ENCODE measurements around the gene RBM38.

RBM38 gene

DNA sequence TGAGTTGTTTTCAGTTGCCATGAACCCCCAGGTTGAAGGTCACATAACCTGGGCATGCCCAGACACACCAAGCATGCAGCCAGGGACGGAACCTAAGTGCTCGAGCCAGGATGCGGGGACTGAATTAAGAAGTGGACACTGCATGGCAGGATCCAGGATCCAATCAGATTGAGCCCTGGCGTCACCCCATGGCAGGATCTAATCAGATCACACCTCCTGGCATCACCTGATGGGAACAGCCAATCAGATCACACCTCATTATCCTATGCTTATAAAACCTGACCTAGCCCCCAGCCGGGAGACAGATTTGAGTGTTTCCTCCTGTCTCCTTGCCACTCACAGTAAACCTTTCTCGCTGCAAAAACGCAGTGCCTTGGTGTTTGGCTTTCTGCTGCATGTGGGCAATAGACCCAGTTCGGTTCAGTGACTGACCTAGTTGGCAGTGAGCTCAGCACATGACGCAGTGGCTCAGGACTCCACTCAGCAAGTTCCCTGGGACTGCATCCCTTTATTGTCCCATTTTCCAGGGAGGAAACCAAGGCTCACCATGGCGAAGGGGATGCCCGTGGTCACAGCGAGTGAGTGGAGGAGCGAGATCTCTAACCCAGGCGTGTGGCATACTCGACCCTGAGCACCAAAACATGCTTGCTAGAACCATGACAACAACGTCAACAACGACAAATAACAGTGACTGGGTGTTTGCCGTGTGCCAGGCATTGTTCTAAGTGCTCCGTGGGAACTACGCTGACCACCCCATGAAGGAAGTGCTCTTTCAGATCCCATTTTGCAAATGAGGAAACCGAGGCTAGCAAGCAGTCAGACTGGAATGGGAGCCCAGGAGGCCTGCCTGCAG lies 66.3 kb downstream of the RBM38 start:
- no peak overlapping the region for H3K4me3 ChIP-seq
- TF ChIP-seq EZH2 (IDR thresholded peaks at IDR 0.05) = no peak
- no peak for TF ChIP-seq POLR2AphosphoS5 (IDR thresholded peaks at IDR 0.05; ENCODE audit: borderline replicate concordance, low read depth, low read length)
- TF ChIP-seq FOXP2 (optimal IDR thresholded peaks at IDR 0.05; ENCODE audit: control extremely low read depth, extremely low read length, insufficient read depth) = no peak
- no peaks in the 10 kb centered on the region for H3K36me3 ChIP-seq (ENCODE audit: insufficient read depth, low read length)
- H3K9ac ChIP-seq (ENCODE audit: insufficient read length) = no peak overlapping the region
- DNase-seq (ENCODE audit: low read depth, low spot score) = no peak
- H3K9me3 ChIP-seq (ENCODE audit: low read depth, low read length) = no peaks in the 10 kb centered on the region
- no peak overlapping the region for H3K27ac ChIP-seq

DNA sequence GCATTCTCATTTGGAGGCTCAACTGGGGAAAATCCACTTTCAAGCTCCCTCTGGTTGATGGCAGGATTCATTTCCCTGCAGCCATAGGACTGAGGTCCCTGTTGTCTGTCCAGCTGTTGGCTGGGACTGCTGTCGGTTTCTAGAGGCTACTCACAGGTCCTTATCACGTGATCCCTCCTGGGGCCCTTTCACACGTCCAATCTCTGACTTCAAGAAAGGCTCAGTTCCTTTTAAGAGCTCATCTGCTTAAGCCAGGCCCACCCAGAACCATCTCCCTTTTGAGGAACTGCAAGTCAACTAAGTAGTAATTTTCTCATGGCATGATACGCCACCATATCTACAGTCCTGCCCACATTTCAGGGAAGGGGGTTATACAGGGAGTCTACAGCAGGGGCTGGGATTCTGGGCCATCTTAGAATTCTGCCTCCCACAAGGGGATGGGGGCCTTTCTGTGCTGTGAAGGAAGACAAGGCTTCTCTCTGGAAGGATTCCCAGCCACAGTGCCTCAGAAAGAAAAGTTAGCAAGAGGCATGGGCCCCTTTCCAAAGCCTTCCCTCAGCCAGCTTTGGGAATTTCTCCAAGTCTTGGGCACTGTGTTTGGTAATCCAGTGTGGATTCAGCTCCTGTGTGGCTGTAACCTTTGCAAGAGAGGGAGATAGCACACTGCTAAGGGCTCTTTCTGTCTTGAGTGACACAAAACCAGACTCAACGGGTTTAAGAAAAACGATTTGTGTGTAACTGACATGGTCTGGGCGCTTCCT lies 67.4 kb downstream of the RBM38 start:
- DNase-seq (ENCODE audit: low read depth, low spot score) = no peak
- H3K4me3 ChIP-seq = no peak overlapping the region
- H3K36me3 ChIP-seq (ENCODE audit: insufficient read depth, low read length) = no peaks in the 10 kb centered on the region
- H3K27ac ChIP-seq = no peak overlapping the region
- TF ChIP-seq POLR2AphosphoS5 (IDR thresholded peaks at IDR 0.05; ENCODE audit: borderline replicate concordance, low read depth, low read length) = no peak
- no peak for TF ChIP-seq FOXP2 (optimal IDR thresholded peaks at IDR 0.05; ENCODE audit: control extremely low read depth, extremely low read length, insufficient read depth)
- no peak for TF ChIP-seq EZH2 (IDR thresholded peaks at IDR 0.05)
- H3K9me3 ChIP-seq (ENCODE audit: low read depth, low read length) = no peaks in the 10 kb centered on the region
- H3K9ac ChIP-seq (ENCODE audit: insufficient read length) = no peak overlapping the region

Measured in SK-N-MC (cell line).